K562 (cell line): ENCODE data around the gene CHTOP. TPM values are rescaled to one million over a fixed set of nuclear protein-coding genes. Genes with fewer than 3 reads are reported as not detected.
A peak's percentile ranks its signal among the peaks of the same experiment; 100 is the strongest.

Experiments
- ATAC-seq: fragments of 200-7000 bp; cut with Tn5 transposase; 3 replicates; pipeline ENCODE4 v1.9.1; 2020; ENCODE audit warnings: moderate library complexity
- BruUV-seq: library from RNA; stranded (reverse); fragments of 400-500 nt; replicated peaks from 2 replicates; lab custom pipeline; 2021; lab: Mats Ljungman, UMichigan
- CTCF ChIA-PET: fragments of 300-600 bp; formaldehyde crosslinking; extraction: SDS; loops from one replicate; lab custom pipeline; 2021; ENCODE audit warnings: low intra/inter-chr PET ratio; lab: Yijun Ruan, JAX
- POLR2A ChIA-PET: fragments of 300-600, 350-650 bp; sonication (Branson Sonifier 250); formaldehyde crosslinking; extraction: SDS; loops from one replicate; lab custom pipeline; 2021; ENCODE audit warnings: antibody characterized with exemption, inconsistent platforms; lab: Yijun Ruan, JAX
- DNase-seq, 4 experiments: peaks; one replicate each; pipeline versions ENCODE4 v3.0.0 to v3.0.0-alpha.2; 2011 to 2018; ENCODE audit warnings: low spot score in 3 of 4, mixed read lengths in 3 of 4; ENCODE audit errors: extremely low read depth in 1 of 4
- FAIRE-seq: peaks from 2 replicates; lab custom pipeline; 2011; peaks lifted over from hg19 to GRCh38; lab: Jason Lieb, UNC
- H2AFZ ChIP-seq: 2 replicates; pipeline ENCODE4 v1.6.0; 2011; ENCODE audit warnings: low read depth, low read length, control low read depth, inconsistent platforms
- H3K27ac ChIP-seq: fragments of 200-600 bp; 3 replicates; pipeline ENCODE4 v1.8.0; 2011; ENCODE audit warnings: low read depth, mild to moderate bottlenecking, control low read depth, inconsistent platforms, low read length, moderate library complexity, mixed read lengths; ENCODE audit errors: extremely low read depth
- H3K27me3 ChIP-seq, 2 experiments: fragments of 300-600 bp in 1 of 2; 2 replicates in 1 of 2; 3 replicates in 1 of 2; pipeline versions ENCODE4 v1.6.0 to v1.8.0; 2011; ENCODE audit warnings: inconsistent platforms in 2 of 2, low read length in 2 of 2, mild to moderate bottlenecking in 1 of 2, mixed read lengths in 1 of 2, moderate library complexity in 1 of 2; ENCODE audit not compliant: control insufficient read depth in 2 of 2, insufficient read depth in 2 of 2
- H3K36me3 ChIP-seq: fragments of 300-600 bp; 3 replicates; pipeline ENCODE4 v1.8.0; 2011; ENCODE audit warnings: mild to moderate bottlenecking, low read length, inconsistent platforms; ENCODE audit not compliant: control insufficient read depth, insufficient read depth
- H3K4me1 ChIP-seq, 2 experiments: fragments of 200-600 bp in 1 of 2; replicated peaks in 1 of 2; 2 replicates in 1 of 2; 3 replicates in 1 of 2; pipeline versions ENCODE4 v1.5.1 to v1.8.0; 2011; ENCODE audit warnings: inconsistent platforms in 2 of 2, low read length in 2 of 2, mild to moderate bottlenecking in 1 of 2, mixed read lengths in 1 of 2, moderate library complexity in 1 of 2; ENCODE audit not compliant: control insufficient read depth in 2 of 2, insufficient read depth in 2 of 2
- H3K4me2 ChIP-seq: 2 replicates; pipeline ENCODE4 v1.6.1; 2011; ENCODE audit warnings: low read length, control low read depth, inconsistent platforms, mixed read lengths; ENCODE audit not compliant: insufficient read depth
- H3K4me3 ChIP-seq: fragments of 200-600 bp; sonication (generic), shearing (Covaris generic); 2 replicates; pipeline ENCODE4 v1.5.1; 2016; ENCODE audit warnings: control low read depth, inconsistent platforms
- H3K79me2 ChIP-seq: fragments of 200-600 bp; 3 replicates; pipeline ENCODE4 v1.8.0; 2011; ENCODE audit warnings: low read length, inconsistent platforms; ENCODE audit not compliant: control insufficient read depth, insufficient read depth
- H3K9ac ChIP-seq, 2 experiments: 2 replicates each; pipeline versions ENCODE4 v1.6.0 to v1.6.1; 2011; ENCODE audit warnings: low read depth in 2 of 2, low read length in 2 of 2, control low read depth in 1 of 2, inconsistent platforms in 1 of 2, mild to moderate bottlenecking in 1 of 2, mixed read lengths in 1 of 2; ENCODE audit not compliant: insufficient read depth in 1 of 2
- H3K9me1 ChIP-seq: one replicate; pipeline ENCODE4 v1.6.0; 2011; ENCODE audit warnings: inconsistent platforms, mild to moderate bottlenecking, low read length, moderate library complexity; ENCODE audit not compliant: control insufficient read depth, insufficient read depth
- H3K9me3 ChIP-seq: replicated peaks from 2 replicates; pipeline ENCODE4 v1.5.1; 2011; ENCODE audit warnings: low read depth, low read length, inconsistent platforms; ENCODE audit not compliant: control insufficient read depth, insufficient read depth
- H4K20me1 ChIP-seq: replicated peaks from 2 replicates; pipeline ENCODE4 v1.6.1; 2011; ENCODE audit warnings: low read length, inconsistent platforms, mixed read lengths; ENCODE audit not compliant: control insufficient read depth, insufficient read depth
- CREB1 ChIP-seq, 2 experiments: sonication (generic) in 1 of 2; formaldehyde crosslinking in 1 of 2; IDR thresholded peaks; 2 replicates each; pipeline versions ENCODE4 v1.6.1 to v1.8.0; 2012 to 2022; ENCODE audit warnings: inconsistent platforms in 1 of 2, mild to moderate bottlenecking in 1 of 2, missing genetic modification reagents in 1 of 2, moderate library complexity in 1 of 2
- CXXC5 ChIP-seq: fragments of 250-450 bp; sonication (Bioruptor Pico); IDR thresholded peaks from 2 replicates; pipeline ENCODE4 v1.8.0; 2022; ENCODE audit warnings: inconsistent platforms, mild to moderate bottlenecking, moderate library complexity
- L3MBTL2 ChIP-seq: fragments of 450-650 bp; IDR thresholded peaks from 2 replicates; pipeline ENCODE4 v1.6.1; 2016; ENCODE audit warnings: mild to moderate bottlenecking, moderate library complexity
- NRF1 ChIP-seq, 2 experiments: fragments of 450-650 bp; IDR thresholded peaks in 1 of 2; conservative IDR thresholded peaks in 1 of 2; 2 replicates each; pipeline ENCODE4 v1.6.1; 2014; ENCODE audit warnings: mild to moderate bottlenecking in 2 of 2
- ZBTB7A ChIP-seq: IDR thresholded peaks from 2 replicates; pipeline ENCODE4 v1.6.1; 2011; ENCODE audit warnings: low read depth, mild to moderate bottlenecking, low read length, moderate library complexity, borderline replicate concordance; ENCODE audit not compliant: control insufficient read depth
- ZNF583 ChIP-seq: fragments of 250-450 bp; sonication (Bioruptor Pico); IDR thresholded peaks from 2 replicates; pipeline ENCODE4 v1.4.0; 2020
- WGBS: fragments of 100-300 bp; shearing (Covaris generic); methylation state at CpG from one replicate; pipeline ENCODE4 v1.1.6; 2016; ENCODE audit warnings: low coverage, mixed read lengths; ENCODE audit not compliant: insufficient coverage; ENCODE audit errors: missing lambda C conversion rate; 5-methylcytosine and 5-hydroxymethylcytosine counted together
- in situ Hi-C: fragments of 300-500 bp; cut with MboI; formaldehyde crosslinking; loops from 4 replicates; pipeline ENCODE4 v1.15.0; 2018; ENCODE audit warnings: inconsistent platforms, mixed read lengths
- intact Hi-C: fragments of 100-400 bp; cut with micrococcal nuclease; formaldehyde crosslinking; loops from 2 replicates; pipeline ENCODE4 v1.14.2; 2022
- polyA plus RNA-seq, 8 experiments: library from polyadenylated mRNA; depleted of rRNA in 4 of 8; stranded (reverse) in 5 of 8; unstranded in 3 of 8; fragments of >200 nt; fragmentation: Nextera tagmentation in 2 of 8; fragmentation: Illumina TruSeq in 1 of 8; extraction: Ambion mirVana in 2 of 8; extraction: Trizol in 1 of 8; gene quantifications; 2 replicates each; pipeline versions ENCODE4 v1.2.1 to v1.2.3, GENCODE V29; 2011 to 2014; ENCODE audit warnings: inconsistent platforms in 1 of 8, missing spikeins in 1 of 8
- total RNA-seq, 7 experiments: library from RNA; depleted of rRNA in 6 of 7; stranded (reverse); fragments of >200 nt in 6 of 7; fragmentation: Illumina TruSeq in 2 of 7; extraction: Trizol in 2 of 7; gene quantifications; 2 replicates each; pipeline versions ENCODE4 v1.2.1 to v1.2.3, GENCODE V29; 2011 to 2021; ENCODE audit warnings: low replicate concordance in 1 of 7
- TF ChIP-seq, protein P1 (sequence below), 2 experiments: IDR thresholded peaks; 2 replicates each; pipeline ENCODE4 v1.6.1; 2011; ENCODE audit warnings: borderline replicate concordance in 1 of 2, control low read depth in 1 of 2, low read depth in 1 of 2, low read length in 1 of 2, mild to moderate bottlenecking in 1 of 2, mixed read lengths in 1 of 2, moderate library complexity in 1 of 2; ENCODE audit not compliant: insufficient read depth in 1 of 2, insufficient read length in 1 of 2, poor library complexity in 1 of 2, severe bottlenecking in 1 of 2; ENCODE audit errors: extremely low read depth in 1 of 2

Gene CHTOP
- total and polyA plus RNA-seq, 9 of the 15 experiments (the other 6 are each of a cell fraction or from before 2014, with no cell fraction given): 10.2 to 91.8 (median 60.8) TPM

GRCh38 chr1:153678519-153679336 lies 44.9 kb downstream of the CHTOP start, which contains the start of gene NPR1:
TSS of gene NPR1 (plus strand) at chr1:153678688. CDS start at chr1:153679109, 421 bp downstream.
- no peaks in the 10 kb centered on the region for H3K36me3 ChIP-seq
- peaks cover 33 to 52% of the 10 kb centered on the region in 2 experiments; a peak in 4 of 5 replicates for H3K27me3 ChIP-seq
- no peaks in the 10 kb centered on the region for H3K9me3 ChIP-seq
- POLR2A ChIA-PET: no interaction called here
- H3K79me2 ChIP-seq: no peaks in the 10 kb centered on the region
- CTCF ChIA-PET: interaction anchor here (0.5 to 2.2 kb wide), 3 partner anchors 70 to 274 kb away, joined by 4 to 18 read pairs (median 9); no protein-coding TSS in a partner anchor
- peak within 1 kb of the TSS; percentile 55 for H2AFZ ChIP-seq
- peaks cover 0 to 19% of the 10 kb centered on the region in 2 experiments; a peak in 3 of 5 replicates for H3K4me1 ChIP-seq
- DNase-seq (peak in 1 of 4 experiments; percentile 27), ATAC-seq (peak; percentile 56), FAIRE-seq (no peak)
- no peaks in the 10 kb centered on the region; the same call in 1 of the 2 replicates for H4K20me1 ChIP-seq
- WGBS: 21% methylated on average over 53 of the region's 78 CpGs
- no peak within 1 kb of the TSS for H3K27ac ChIP-seq
- peak within 1 kb of the TSS in 1 of 2 experiments; percentile 66; a peak in 2 of 4 replicates for H3K9ac ChIP-seq
- H3K9me1 ChIP-seq: no peaks in the 10 kb centered on the region
- no TSS peak for BruUV-seq
- H3K4me2 ChIP-seq: peak within 1 kb of the TSS; percentile 32
- H3K4me3 ChIP-seq: no peak within 1 kb of the TSS
- intact Hi-C loops (loop anchor here (5.0 kb wide), 1 partner anchor 94 kb away; no protein-coding TSS in a partner anchor), in situ Hi-C loops (loop anchor here (5.0 kb wide), 1 partner anchor 309 kb away; the partner anchor contains the start of gene RAB13)
- TF ChIP-seq CREB1 (IDR thresholded peaks at IDR 0.05): no peak
- no peak for TF ChIP-seq CREB1 (CRISPR knock-in tag; IDR thresholded peaks at IDR 0.05)
- TF ChIP-seq NRF1 (conservative IDR thresholded peaks at IDR 0.05 in 1 of 2, IDR thresholded peaks at IDR 0.05 in 1 of 2): 0 out of 4 replicates have a peak, but pooled peaks of 1 of the 2 experiments have one; percentile 17
- TF ChIP-seq CXXC5: 0 out of 2 replicates have a peak, but pooled peaks have one; percentile 14
- 0 out of 2 replicates have a peak, but pooled peaks have one; percentile 3 for TF ChIP-seq ZBTB7A
- TF ChIP-seq, protein P1, sequence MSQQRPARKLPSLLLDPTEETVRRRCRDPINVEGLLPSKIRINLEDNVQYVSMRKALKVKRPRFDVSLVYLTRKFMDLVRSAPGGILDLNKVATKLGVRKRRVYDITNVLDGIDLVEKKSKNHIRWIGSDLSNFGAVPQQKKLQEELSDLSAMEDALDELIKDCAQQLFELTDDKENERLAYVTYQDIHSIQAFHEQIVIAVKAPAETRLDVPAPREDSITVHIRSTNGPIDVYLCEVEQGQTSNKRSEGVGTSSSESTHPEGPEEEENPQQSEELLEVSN (IDR thresholded peaks at IDR 0.05; ENCODE audit: borderline replicate concordance in 1 of 2, extremely low read depth in 1 of 2, insufficient read depth in 1 of 2, insufficient read length in 1 of 2, low read depth in 1 of 2, low read length in 1 of 2, poor library complexity in 1 of 2, severe bottlenecking in 1 of 2): peak in 1 of 2 experiments; percentile 58
- no peak for TF ChIP-seq ZNF583 (CRISPR knock-in tag)
- TF ChIP-seq L3MBTL2: peak; percentile 18; the same call in 1 of the 2 replicates
